ENCODE results near the gene KIRREL3. TPM values are rescaled to one million over a fixed set of nuclear protein-coding genes. Genes with fewer than 3 reads are reported as not detected.

Gene KIRREL3
- total and polyA plus RNA-seq, 2 of the 8 experiments (the other 6 are each of a cell fraction or from before 2014, with no cell fraction given): 0.29 to 0.32 TPM

- Histone ChIP-seq H2BK12ac (ENCODE audit: low read depth, low read length) (no peak overlapping the region), H4K8ac (ENCODE audit: extremely low read depth, insufficient read depth, low read length) (no peak overlapping the region), H3K4me3 (ENCODE audit: extremely low read depth in 1 of 4, insufficient read depth in 2 of 4, low read depth in 3 of 4, low read length in 4 of 4) (no peak overlapping the region), H2BK120ac (replicated peaks; ENCODE audit: low read depth, low read length) (no peak overlapping the region), H3K4ac (replicated peaks; ENCODE audit: insufficient read length, low read depth, low read length) (no peak overlapping the region), H2AFZ (ENCODE audit: low read length) (peak overlapping the region; percentile 93), H3K9me3 (ENCODE audit: insufficient read depth in 2 of 2, low read depth in 1 of 2, low read length in 1 of 2) (no peaks in the 10 kb centered on the region), H3K56ac (replicated peaks; ENCODE audit: insufficient read length, low read depth, low read length) (no peak overlapping the region), H2BK15ac (ENCODE audit: low read length) (no peak overlapping the region), H3K79me1 (ENCODE audit: low read depth, low read length) (no peaks in the 10 kb centered on the region; the same call in 1 of the 2 replicates), H2BK20ac (ENCODE audit: low read length) (no peak overlapping the region), H3K23me2 (ENCODE audit: low read depth, low read length) (no peaks in the 10 kb centered on the region), H4K91ac (replicated peaks; ENCODE audit: insufficient read length, low read length) (no peak overlapping the region), H3K27me3 (replicated peaks in 1 of 4; ENCODE audit: control insufficient read depth in 3 of 4, extremely low read depth in 1 of 4, insufficient read depth in 3 of 4, low read length in 3 of 4) (no peaks in the 10 kb centered on the region), H3K14ac (ENCODE audit: insufficient read length) (no peak overlapping the region), H4K20me1 (replicated peaks in 1 of 2; ENCODE audit: control insufficient read depth in 1 of 2, insufficient read depth in 2 of 2, low read length in 2 of 2) (peaks cover 0 to 1% of the 10 kb centered on the region in 2 experiments), H3K27ac (ENCODE audit: low read depth, low read length) (no peak overlapping the region), H3K23ac (ENCODE audit: insufficient read length) (no peak overlapping the region), H3K36me3 (ENCODE audit: control insufficient read depth in 2 of 4, insufficient read depth in 4 of 4, low read length in 3 of 4) (no peaks in the 10 kb centered on the region), H2AK5ac (ENCODE audit: low read depth, low read length) (no peak overlapping the region), H3K4me1 (replicated peaks in 1 of 4; ENCODE audit: control insufficient read depth in 3 of 4, insufficient read depth in 4 of 4, low read length in 3 of 4) (peaks cover 4 to 12% (median 9%) of the 10 kb centered on the region in 4 experiments; a peak in 6 of 7 replicates), H4K5ac (ENCODE audit: insufficient read length, low read depth, low read length) (no peak overlapping the region), H3K4me2 (ENCODE audit: insufficient read depth in 1 of 2, low read depth in 2 of 2, low read length in 2 of 2) (no peak overlapping the region), H3K79me2 (ENCODE audit: control insufficient read depth in 1 of 2, insufficient read depth in 2 of 2, low read length in 2 of 2) (no peaks in the 10 kb centered on the region), H2BK5ac (ENCODE audit: low read depth, low read length) (no peak overlapping the region), H3K18ac (ENCODE audit: extremely low read depth, low read length) (no peak overlapping the region), H3K9ac (replicated peaks in 1 of 4; ENCODE audit: extremely low read depth in 1 of 4, low read depth in 3 of 4, low read length in 3 of 4) (no peak overlapping the region)
- CTCF ChIA-PET (ENCODE audit: partially characterized antibody): interaction anchor here (0.8 to 2.8 kb wide), 15 partner anchors 10 to 283 kb away, joined by 3 to 12 read pairs (median 4); no protein-coding TSS in a partner anchor
- POLR2A ChIA-PET (ENCODE audit: partially characterized antibody): no interaction called here
- DNase-seq (ENCODE audit: low read depth in 1 of 2, low spot score in 2 of 2) (peak; percentile 9 to 49), FAIRE-seq (no peak)
- 48% methylated on average over 7 of the region's 7 CpGs; no CpG with 5 or more reads in 1 of the 2 experiments for WGBS, 2 experiments (ENCODE audit: extremely low coverage in 1 of 2, insufficient coverage in 1 of 2, insufficient read length in 1 of 2, insufficient replicate concordance in 2 of 2, low coverage in 1 of 2, low lambda C conversion rate in 2 of 2, missing lambda C conversion rate in 1 of 2)
- TF ChIP-seq USF2 (IDR thresholded peaks at IDR 0.05; ENCODE audit: low read length) (0 out of 2 replicates have a peak, but pooled peaks have one; percentile 13), CTCF (IDR thresholded peaks at IDR 0.05; ENCODE audit: control extremely low read depth in 1 of 3, insufficient read depth in 1 of 3, low read depth in 1 of 3, low read length in 3 of 3) (peak; percentile 40 to 58 (median 45)), KDM1A (IDR thresholded peaks at IDR 0.05; ENCODE audit: borderline replicate concordance, low read length) (no peak), CEBPB (IDR thresholded peaks at IDR 0.05; ENCODE audit: low read depth, low read length) (no peak), YY1 (IDR thresholded peaks at IDR 0.05; ENCODE audit: low read depth, low read length) (no peak), TAF1 (IDR thresholded peaks at IDR 0.05; ENCODE audit: low read depth, low read length) (no peak), MAX (IDR thresholded peaks at IDR 0.05) (no peak), SP4 (IDR thresholded peaks at IDR 0.05; ENCODE audit: low read length) (no peak), ASH2L (IDR thresholded peaks at IDR 0.05; ENCODE audit: low read length) (no peak), RAD21 (IDR thresholded peaks at IDR 0.05 in 1 of 2, conservative IDR thresholded peaks at IDR 0.05 in 1 of 2; ENCODE audit: low read depth in 2 of 2, low read length in 2 of 2) (peak; percentile 49 to 64)
Observed at GRCh38 chr11:126890561-126890960, 110.0 kb downstream of the KIRREL3 start.

Measured in H1 (cell line).